IMR-90 (cell line): ENCODE results near the gene ZNF385C. TPM values are rescaled to one million over a fixed set of nuclear protein-coding genes. Genes with fewer than 3 reads are reported as not detected.

Experiments
- ATAC-seq: fragments of 200-7000 bp; cut with Tn5 transposase; 2 replicates; pipeline ENCODE4 v1.9.1; 2020; ENCODE audit warnings: low read depth, mild to moderate bottlenecking, moderate library complexity
- BruUV-seq: library from RNA; stranded (reverse); fragments of 400-500 nt; replicated peaks from 2 replicates; lab custom pipeline; 2021; lab: Mats Ljungman, UMichigan
- CTCF ChIA-PET: fragments of 300-600 bp; formaldehyde crosslinking; extraction: SDS; loops from one replicate; lab custom pipeline; 2021; ENCODE audit warnings: antibody characterized with exemption; lab: Yijun Ruan, JAX
- POLR2A ChIA-PET: fragments of 300-600 bp; sonication (Branson Sonifier 250); formaldehyde crosslinking; loops from one replicate; lab custom pipeline; 2022; ENCODE audit warnings: antibody characterized with exemption; ENCODE audit not compliant: unreplicated experiment; lab: Charles Lee
- DNase-seq: peaks from one replicate; pipeline ENCODE4 v3.0.0; 2013
- H2AFZ ChIP-seq: replicated peaks from 2 replicates; pipeline ENCODE3; 2013; ENCODE audit warnings: low read length, mild to moderate bottlenecking; ENCODE audit not compliant: poor library complexity
- H2AK5ac ChIP-seq: 2 replicates; pipeline ENCODE4 v1.6.1; 2013; ENCODE audit warnings: low read depth, low read length, inconsistent platforms
- H2AK9ac ChIP-seq: replicated peaks from 2 replicates; pipeline ENCODE3; 2013; ENCODE audit warnings: mild to moderate bottlenecking, low read depth, low read length, moderate library complexity; ENCODE audit not compliant: poor library complexity
- H2BK120ac ChIP-seq: 2 replicates; pipeline ENCODE4 v1.6.1; 2013; ENCODE audit warnings: low read depth, low read length, inconsistent platforms
- H2BK15ac ChIP-seq: 3 replicates; pipeline ENCODE4 v1.6.1; 2013; ENCODE audit warnings: low read depth, low read length, inconsistent platforms
- H2BK20ac ChIP-seq: 2 replicates; pipeline ENCODE4 v1.6.1; 2013; ENCODE audit warnings: low read depth, mild to moderate bottlenecking, inconsistent platforms, low read length, moderate library complexity
- H2BK5ac ChIP-seq: 2 replicates; pipeline ENCODE4 v1.6.1; 2013; ENCODE audit warnings: mild to moderate bottlenecking, low read depth, low read length, inconsistent platforms; ENCODE audit not compliant: poor library complexity, severe bottlenecking
- H3K14ac ChIP-seq: replicated peaks from 2 replicates; pipeline ENCODE4 v1.6.1; 2013; ENCODE audit warnings: low read depth, low read length, inconsistent platforms
- H3K18ac ChIP-seq: 2 replicates; pipeline ENCODE4 v1.6.1; 2013; ENCODE audit warnings: low read depth, low read length, control low read depth
- H3K23ac ChIP-seq: 2 replicates; pipeline ENCODE4 v1.6.1; 2013; ENCODE audit warnings: low read depth, low read length, inconsistent platforms
- H3K27ac ChIP-seq: 2 replicates; pipeline ENCODE4 v1.5.1; 2013; ENCODE audit warnings: mild to moderate bottlenecking, control low read depth, low read length; ENCODE audit not compliant: insufficient read depth
- H3K27me3 ChIP-seq: 2 replicates; pipeline ENCODE4 v1.6.1; 2013; ENCODE audit warnings: low read length; ENCODE audit not compliant: control insufficient read depth, insufficient read depth
- H3K36me3 ChIP-seq: 2 replicates; pipeline ENCODE4 v1.6.1; 2013; ENCODE audit warnings: low read length, mixed read lengths; ENCODE audit not compliant: control insufficient read depth, insufficient read depth
- H3K4ac ChIP-seq: 2 replicates; pipeline ENCODE4 v1.6.1; 2013; ENCODE audit warnings: low read depth, low read length, inconsistent platforms
- H3K4me1 ChIP-seq: 2 replicates; pipeline ENCODE4 v1.6.1; 2013; ENCODE audit warnings: low read length, mixed read lengths; ENCODE audit not compliant: control insufficient read depth, insufficient read depth
- H3K4me2 ChIP-seq: 2 replicates; pipeline ENCODE4 v1.6.1; 2013; ENCODE audit warnings: low read depth, mild to moderate bottlenecking, control low read depth, low read length, moderate library complexity
- H3K4me3 ChIP-seq: 2 replicates; pipeline ENCODE4 v1.5.1; 2013; ENCODE audit warnings: low read depth, mild to moderate bottlenecking, control low read depth, low read length, moderate library complexity; ENCODE audit not compliant: insufficient read depth
- H3K56ac ChIP-seq: 2 replicates; pipeline ENCODE4 v1.6.1; 2013; ENCODE audit warnings: low read length, inconsistent platforms; ENCODE audit not compliant: insufficient read depth; ENCODE audit errors: extremely low read depth
- H3K79me1 ChIP-seq, 2 experiments: 2 replicates each; pipeline ENCODE4 v1.6.1; 2013; ENCODE audit warnings: low read length in 2 of 2, inconsistent platforms in 1 of 2, low read depth in 1 of 2
- H3K9ac ChIP-seq: 2 replicates; pipeline ENCODE4 v1.6.1; 2013; ENCODE audit warnings: low read depth, low read length, control low read depth
- H3K9me1 ChIP-seq: 2 replicates; pipeline ENCODE4 v1.6.1; 2013; ENCODE audit warnings: low read length, inconsistent platforms; ENCODE audit not compliant: insufficient read depth
- H3K9me3 ChIP-seq: 2 replicates; pipeline ENCODE4 v1.6.1; 2013; ENCODE audit warnings: low read length; ENCODE audit not compliant: control insufficient read depth, insufficient read depth
- H4K20me1 ChIP-seq: 2 replicates; pipeline ENCODE4 v1.6.1; 2013; ENCODE audit warnings: low read length, inconsistent platforms; ENCODE audit not compliant: insufficient read depth
- H4K5ac ChIP-seq: 2 replicates; pipeline ENCODE4 v1.6.1; 2013; ENCODE audit warnings: mild to moderate bottlenecking, low read depth, low read length, control low read depth
- H4K8ac ChIP-seq, 2 experiments: 2 replicates each; pipeline ENCODE4 v1.6.1; 2013; ENCODE audit warnings: low read depth in 2 of 2, low read length in 2 of 2, control low read depth in 1 of 2, inconsistent platforms in 1 of 2
- H4K91ac ChIP-seq: 2 replicates; pipeline ENCODE4 v1.6.1; 2013; ENCODE audit warnings: low read depth, low read length, inconsistent platforms; ENCODE audit not compliant: insufficient read depth
- CHD1 ChIP-seq: IDR thresholded peaks from 2 replicates; pipeline ENCODE4 v1.6.1; 2012; ENCODE audit warnings: low read depth, low read length, improper control_type of control experiment
- RFX5 ChIP-seq: IDR thresholded peaks from 2 replicates; pipeline ENCODE4 v1.8.0; 2012; ENCODE audit warnings: low read depth, mild to moderate bottlenecking, low read length, moderate library complexity
- WGBS, 2 experiments: methylation state at CpG; one replicate each; pipeline versions ENCODE4 v1.1.5 to v1.1.7; 2013; ENCODE audit warnings: missing lambda C conversion rate in 2 of 2; ENCODE audit not compliant: insufficient read length in 1 of 2; ENCODE audit errors: extremely low coverage in 2 of 2; 5-methylcytosine and 5-hydroxymethylcytosine counted together
- dilution Hi-C: fragments of 300-500 bp; cut with HindIII; formaldehyde crosslinking; loops from one replicate; pipeline ENCODE4 v1.14.3; 2018; ENCODE audit warnings: low sequenced_read_pairs; ENCODE audit not compliant: unreplicated experiment
- in situ Hi-C: fragments of 300-500 bp; cut with MboI; formaldehyde crosslinking; loops from 3 replicates; pipeline ENCODE4 v1.14.3; 2019; ENCODE audit warnings: low sequenced_read_pairs, inconsistent platforms, mixed read lengths
- intact Hi-C: fragments of 100-400 bp; cut with micrococcal nuclease; formaldehyde crosslinking; loops from 2 replicates; pipeline ENCODE4 v1.10.0; 2022
- polyA plus RNA-seq, 3 experiments: library from polyadenylated mRNA; depleted of rRNA; stranded (reverse); fragments of >200 nt; gene quantifications; 2 replicates each; pipeline ENCODE4 v1.2.3, GENCODE V29; 2012; ENCODE audit warnings: low replicate concordance in 1 of 3
- total RNA-seq: library from RNA; depleted of rRNA; stranded (reverse); fragments of >200 nt; gene quantifications from 2 replicates; pipeline ENCODE4 v1.2.3, GENCODE V29; 2012

Gene ZNF385C
- total and polyA plus RNA-seq, 2 of the 4 experiments (the other 2 are of a cell fraction): not detected

- no peak for DNase-seq
- H3K36me3 ChIP-seq: no peaks in the 10 kb centered on the region
- ATAC-seq: no peak
- H3K27me3 ChIP-seq: peaks cover 72% of the 10 kb centered on the region
- H2BK20ac ChIP-seq: no peak overlapping the region
- POLR2A ChIA-PET: no interaction called here
- H4K91ac ChIP-seq: no peak overlapping the region
- H4K5ac ChIP-seq: no peak overlapping the region
- no peak overlapping the region; the same call in 1 of the 2 replicates for H2AK5ac ChIP-seq
- no peak overlapping the region for H3K27ac ChIP-seq
- H3K79me1 ChIP-seq: no peaks in the 10 kb centered on the region
- H3K4me1 ChIP-seq: 0 out of 2 replicates have a peak, but pooled peaks cover 1% of the 10 kb centered on the region
- no CpG with 5 or more reads among the region's 8 CpGs for WGBS, 2 experiments
- BruUV-seq: no TSS peak
- intact Hi-C loops (no loop called here), dilution Hi-C loops (no loop called here), in situ Hi-C loops (no loop called here)
- CTCF ChIA-PET: interaction anchor here (1.0 kb wide), 1 partner anchor 9 kb away, joined by 3 read pairs; no protein-coding TSS in a partner anchor
- peak overlapping the region; percentile 85 for H2AFZ ChIP-seq
- H3K9me1 ChIP-seq: peaks cover 3% of the 10 kb centered on the region; the same call in 1 of the 2 replicates
- H3K14ac ChIP-seq: no peak overlapping the region
- H4K20me1 ChIP-seq: no peaks in the 10 kb centered on the region
- no peak overlapping the region for H3K23ac ChIP-seq
- no peak overlapping the region for H2BK120ac ChIP-seq
- no peak overlapping the region for H4K8ac ChIP-seq
- no peak overlapping the region for H2BK5ac ChIP-seq
- no peak overlapping the region for H2BK15ac ChIP-seq
- H2AK9ac ChIP-seq: peak overlapping the region; percentile 42
- no peak overlapping the region for H3K56ac ChIP-seq
- H3K4ac ChIP-seq: no peak overlapping the region
- TF ChIP-seq RFX5: no peak
- TF ChIP-seq CHD1: no peak
- H3K4me3 ChIP-seq: no peak overlapping the region
- H3K18ac ChIP-seq: no peak overlapping the region
- no peaks in the 10 kb centered on the region for H3K9me3 ChIP-seq
- H3K9ac ChIP-seq: no peak overlapping the region
- peak overlapping the region; percentile 46; the same call in 1 of the 2 replicates for H3K4me2 ChIP-seq
Observed at GRCh38 chr17:42051013-42051400, 47.3 kb downstream of the ZNF385C start.
